HG02678 (cell line): ENCODE results near the gene PPP6R1.

ENCODE experiments used
- ATAC-seq: cut with Tn5 transposase; IDR thresholded peaks from one replicate; pipeline ENCODE4 v1.9.1; 2021; ENCODE audit warnings: mild to moderate bottlenecking, moderate library complexity; ENCODE audit not compliant: unreplicated experiment

PPP6R1 gene, protein sequence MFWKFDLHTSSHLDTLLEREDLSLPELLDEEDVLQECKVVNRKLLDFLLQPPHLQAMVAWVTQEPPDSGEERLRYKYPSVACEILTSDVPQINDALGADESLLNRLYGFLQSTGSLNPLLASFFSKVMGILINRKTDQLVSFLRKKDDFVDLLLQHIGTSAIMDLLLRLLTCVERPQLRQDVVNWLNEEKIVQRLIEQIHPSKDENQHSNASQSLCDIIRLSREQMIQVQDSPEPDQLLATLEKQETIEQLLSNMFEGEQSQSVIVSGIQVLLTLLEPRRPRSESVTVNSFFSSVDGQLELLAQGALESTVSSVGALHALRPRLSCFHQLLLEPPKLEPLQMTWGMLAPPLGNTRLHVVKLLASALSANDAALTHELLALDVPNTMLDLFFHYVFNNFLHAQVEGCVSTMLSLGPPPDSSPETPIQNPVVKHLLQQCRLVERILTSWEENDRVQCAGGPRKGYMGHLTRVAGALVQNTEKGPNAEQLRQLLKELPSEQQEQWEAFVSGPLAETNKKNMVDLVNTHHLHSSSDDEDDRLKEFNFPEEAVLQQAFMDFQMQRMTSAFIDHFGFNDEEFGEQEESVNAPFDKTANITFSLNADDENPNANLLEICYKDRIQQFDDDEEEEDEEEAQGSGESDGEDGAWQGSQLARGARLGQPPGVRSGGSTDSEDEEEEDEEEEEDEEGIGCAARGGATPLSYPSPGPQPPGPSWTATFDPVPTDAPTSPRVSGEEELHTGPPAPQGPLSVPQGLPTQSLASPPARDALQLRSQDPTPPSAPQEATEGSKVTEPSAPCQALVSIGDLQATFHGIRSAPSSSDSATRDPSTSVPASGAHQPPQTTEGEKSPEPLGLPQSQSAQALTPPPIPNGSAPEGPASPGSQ

DNA sequence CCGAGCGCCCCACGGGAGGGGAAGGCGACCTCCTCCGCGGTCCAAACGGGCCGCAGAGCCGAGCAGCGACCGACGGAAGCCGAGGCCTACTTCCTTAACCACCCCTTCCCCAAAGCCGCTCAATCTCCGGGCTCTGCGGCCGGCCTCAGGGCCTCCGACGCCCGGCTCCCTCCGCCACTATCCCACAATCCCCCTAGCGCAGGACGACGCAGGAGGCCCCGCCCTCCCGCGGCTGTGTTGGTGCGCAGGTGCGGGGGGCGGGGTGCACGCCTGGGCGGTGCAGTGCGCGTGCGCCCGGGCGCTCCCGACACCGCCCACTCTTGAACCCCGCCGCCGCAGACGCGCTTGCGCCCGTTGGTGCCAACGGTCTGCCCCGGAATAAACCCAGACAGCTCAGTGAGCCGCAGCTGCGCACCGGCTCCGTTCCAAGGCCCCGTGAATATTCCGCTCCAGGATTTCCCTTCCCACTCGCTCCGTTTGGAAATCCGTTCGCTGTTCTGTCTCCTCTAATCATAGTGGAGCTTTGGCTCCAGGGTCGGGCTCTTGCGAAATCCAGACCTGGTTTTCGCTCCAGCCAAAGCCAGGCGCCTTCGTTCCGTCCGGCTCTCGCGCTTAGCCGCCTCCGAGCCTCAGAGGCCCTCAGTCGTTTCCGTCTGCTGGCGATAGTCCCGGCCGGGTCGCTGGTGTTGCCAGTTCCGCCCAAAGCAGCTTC, at the start of gene PPP6R1:
Gene PPP6R1 (minus strand): TSS at position 190 of the 712 bp plus-strand sequence. CDS start 11,914 bp downstream, outside the sequence.
- ATAC-seq: peak; percentile 67

GRCh38 chr19:55308281-55308680, 49.5 kb upstream of the PPP6R1 start:
- no peak for ATAC-seq

DNA sequence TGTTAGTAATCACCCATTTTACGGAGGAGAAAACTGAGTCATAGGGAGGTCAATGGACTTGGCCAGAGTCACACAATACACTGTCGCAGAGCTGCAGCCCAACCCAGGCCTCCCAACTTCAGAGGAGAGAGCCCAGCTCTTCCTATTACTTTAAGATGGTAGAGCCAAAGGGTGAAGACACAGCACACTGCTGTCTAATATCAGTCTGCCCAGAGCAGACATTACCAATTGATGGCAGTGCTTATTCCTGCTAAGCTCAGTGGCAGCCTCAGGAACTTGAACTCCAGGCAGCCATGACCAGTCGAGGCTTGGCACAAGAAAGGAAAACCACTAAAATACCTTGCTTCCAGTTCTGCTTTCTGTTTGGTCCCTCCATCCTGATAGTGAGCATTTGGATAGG, 47.9 kb upstream of the PPP6R1 start:
- no peak for ATAC-seq

DNA sequence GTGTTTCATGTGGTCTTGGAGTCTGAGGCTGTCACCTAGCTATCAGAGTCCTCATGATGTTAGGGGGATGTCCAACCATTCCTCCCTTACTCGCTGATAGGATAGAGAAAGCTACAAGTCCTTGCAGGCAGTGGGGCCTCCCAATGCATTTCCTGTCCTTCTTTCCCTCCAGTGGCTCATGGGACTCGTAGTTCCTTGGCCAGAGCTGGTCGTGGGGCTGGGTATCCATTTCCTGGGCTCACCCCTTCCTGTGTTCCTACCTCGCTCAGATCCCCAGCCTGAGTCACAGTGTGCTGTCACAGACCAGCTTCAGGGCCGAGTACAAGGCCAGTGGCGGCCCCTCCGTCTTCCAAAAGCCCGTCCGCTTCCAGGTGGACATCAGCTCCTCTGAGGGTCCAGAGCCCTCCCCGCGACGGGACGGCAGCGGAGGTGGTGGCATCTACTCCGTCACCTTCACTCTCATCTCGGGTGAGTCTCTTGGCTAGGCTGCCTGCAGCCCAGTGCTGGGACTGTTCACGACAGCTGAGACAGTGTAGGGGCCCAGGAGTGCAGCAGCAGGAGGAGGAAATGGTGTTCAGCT, 47.3 kb upstream of the PPP6R1 start:
- ATAC-seq: no peak

- no peak for ATAC-seq
Observed at GRCh38 chr19:55305491-55305890, 46.7 kb upstream of the PPP6R1 start.

DNA sequence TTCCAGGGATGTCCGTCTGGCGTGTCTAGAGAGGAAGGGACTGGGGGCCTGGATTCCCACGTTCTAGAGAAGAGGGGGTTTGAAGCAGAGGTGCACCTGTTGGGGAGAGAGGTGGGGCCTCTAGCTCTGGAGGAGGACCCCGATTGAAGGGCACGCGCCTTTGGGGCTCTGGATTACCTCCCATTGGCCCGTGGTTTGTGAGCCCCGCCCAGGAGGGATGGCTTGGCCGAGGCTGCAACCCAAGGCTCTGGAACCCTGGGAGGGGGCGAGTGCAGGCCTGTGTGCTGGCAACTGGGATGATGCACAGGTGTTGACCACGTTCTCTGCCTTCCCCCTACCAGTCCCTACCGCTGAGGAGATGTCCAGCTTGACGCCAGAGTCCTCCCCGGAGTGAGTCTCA, 46.2 kb upstream of the PPP6R1 start:
- no peak for ATAC-seq

DNA sequence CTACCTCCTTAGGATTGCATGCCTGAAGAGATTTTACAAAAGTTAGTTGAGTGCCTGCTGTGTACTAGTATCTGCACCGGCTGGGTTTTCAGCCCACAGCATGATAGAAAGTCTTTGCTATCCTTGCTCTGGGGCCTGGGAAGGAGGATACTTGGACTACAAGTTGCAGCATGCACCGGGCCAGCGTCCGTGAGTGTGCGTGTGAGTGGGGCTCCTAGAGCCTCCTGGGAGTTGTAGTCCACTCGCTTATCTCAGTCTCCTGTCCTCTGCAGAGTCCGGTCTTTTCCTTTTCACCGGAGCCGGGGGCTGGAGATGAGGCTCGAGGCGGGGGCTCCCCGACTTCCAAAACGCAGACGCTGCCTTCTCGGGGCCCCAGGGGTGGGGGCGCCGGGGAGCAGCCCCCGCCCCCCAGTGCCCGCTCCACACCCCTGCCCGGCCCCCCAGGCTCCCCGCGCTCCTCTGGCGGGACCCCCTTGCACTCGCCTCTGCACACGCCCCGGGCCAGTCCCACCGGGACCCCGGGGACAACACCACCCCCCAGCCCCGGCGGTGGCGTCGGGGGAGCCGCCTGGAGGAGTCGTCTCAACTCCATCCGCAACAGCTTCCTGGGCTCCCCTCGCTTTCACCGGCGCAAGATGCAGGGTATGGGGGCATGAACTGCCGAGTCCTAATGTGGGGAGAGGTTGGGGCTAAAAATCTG, 45.6 kb upstream of the PPP6R1 start:
- no peak for ATAC-seq

GRCh38 chr19:55303477-55303876, 44.7 kb upstream of the PPP6R1 start:
- ATAC-seq: no peak

- no peak for ATAC-seq
Observed at GRCh38 chr19:55302318-55302703, 43.5 kb upstream of the PPP6R1 start.

DNA sequence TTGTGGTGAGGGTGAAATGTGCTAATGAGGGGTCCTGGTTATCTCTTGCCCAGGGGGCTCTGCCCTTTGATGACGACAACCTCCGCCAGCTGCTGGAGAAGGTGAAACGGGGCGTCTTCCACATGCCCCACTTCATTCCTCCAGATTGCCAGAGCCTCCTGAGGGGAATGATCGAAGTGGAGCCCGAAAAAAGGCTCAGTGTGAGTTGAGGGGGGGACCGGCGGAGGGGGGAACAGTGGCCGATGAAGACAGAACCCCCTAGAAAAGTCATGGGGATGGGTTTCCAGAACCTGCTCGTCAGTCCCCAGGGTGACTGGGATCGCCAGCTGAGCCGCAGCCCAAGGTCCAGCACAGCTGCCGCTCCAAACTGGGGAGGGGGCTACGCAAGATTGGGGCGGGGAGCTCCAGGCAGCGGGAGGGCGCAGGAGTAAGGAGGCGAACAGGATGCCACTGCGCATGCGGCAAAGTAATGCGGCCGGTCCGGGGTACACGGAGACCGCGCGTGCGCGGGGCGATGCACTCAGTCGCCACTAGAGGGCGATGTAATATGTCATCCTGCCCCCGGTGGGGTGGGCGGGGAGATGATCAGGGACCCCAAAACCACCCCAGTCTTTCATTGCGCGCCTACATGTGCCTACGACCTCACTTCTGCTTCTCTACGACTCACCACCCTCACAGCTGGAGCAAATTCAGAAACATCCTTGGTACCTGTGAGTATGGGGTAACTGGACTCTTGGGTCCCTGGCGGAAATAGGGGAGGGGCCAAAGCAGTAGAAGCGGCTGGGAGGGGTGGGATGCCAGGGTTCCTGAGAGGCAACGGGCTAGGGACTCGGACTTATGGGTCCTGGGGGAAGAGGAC, 42.9 kb upstream of the PPP6R1 start:
- ATAC-seq: peak; percentile 82

DNA sequence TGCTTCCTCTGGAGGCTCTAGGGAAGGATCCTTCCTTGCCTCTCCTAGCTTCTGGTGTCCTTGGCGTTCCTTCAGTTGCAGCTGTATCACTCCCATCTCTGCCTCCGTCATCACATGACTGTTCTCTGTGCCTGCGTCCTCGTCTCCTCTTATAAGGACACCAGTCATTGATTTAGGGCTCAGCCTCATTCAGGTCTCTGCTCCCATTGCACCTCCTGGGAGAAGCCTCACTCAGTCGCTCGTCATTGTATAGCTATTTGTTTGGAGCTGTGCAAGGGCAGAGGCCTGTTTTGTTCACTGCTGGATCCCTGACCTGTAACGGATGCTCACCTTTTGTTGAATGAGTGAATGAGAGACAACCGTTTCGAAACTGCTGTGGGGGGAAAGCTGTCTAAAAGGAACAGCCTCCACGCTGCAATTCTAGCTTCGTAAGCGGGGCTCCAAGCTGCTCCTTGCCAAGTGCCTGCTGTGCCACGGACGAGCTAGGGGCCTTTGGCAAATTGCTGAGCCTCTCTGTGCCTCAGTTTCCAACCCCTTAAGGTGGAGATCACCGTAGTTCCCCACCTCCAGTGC, 42.2 kb upstream of the PPP6R1 start:
- no peak for ATAC-seq

DNA sequence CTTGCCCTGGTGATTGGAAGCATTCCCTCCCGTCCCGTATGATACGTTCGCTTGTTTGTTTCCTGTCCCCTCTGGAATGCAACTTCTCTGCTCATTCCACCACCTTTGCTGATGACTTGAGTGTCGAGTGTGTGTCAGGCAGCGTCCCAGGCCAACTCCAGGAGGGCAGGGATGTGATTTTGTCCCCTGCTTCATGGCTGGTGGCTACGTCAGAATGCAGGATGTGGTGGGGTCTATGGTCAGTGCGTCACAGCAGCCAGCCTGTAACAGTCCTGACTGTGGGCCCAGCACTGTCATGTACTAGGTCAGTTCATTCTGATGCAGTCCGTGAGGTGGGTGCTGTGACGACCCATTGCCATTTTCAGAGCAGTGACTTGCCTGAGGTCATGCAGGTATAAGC, 41.2 kb upstream of the PPP6R1 start:
- no peak for ATAC-seq

DNA sequence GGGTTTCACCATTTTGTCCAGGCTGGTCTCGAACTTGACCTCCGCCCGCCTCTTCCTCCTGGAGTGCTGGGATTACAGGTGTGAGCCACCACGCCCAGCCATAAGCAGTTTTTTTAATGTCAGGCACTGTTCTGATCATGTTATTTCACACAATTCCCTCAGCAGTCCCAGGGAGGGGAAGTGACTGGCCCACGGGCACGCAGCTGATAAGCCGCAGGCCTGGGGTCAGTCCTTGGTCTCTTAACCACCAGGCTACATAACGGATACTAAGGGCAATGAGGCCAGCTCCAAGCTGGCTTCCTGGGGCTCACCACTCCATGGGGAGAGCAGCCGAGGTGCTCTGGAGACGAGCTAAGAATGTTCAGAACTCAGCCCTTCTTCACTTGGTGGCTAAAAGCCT, 38.5 kb upstream of the PPP6R1 start:
- ATAC-seq: no peak

- ATAC-seq: no peak
Observed at GRCh38 chr19:55289117-55289796, 30.4 kb upstream of the PPP6R1 start.

- no peak for ATAC-seq
Observed at GRCh38 chr19:55287361-55288079, 28.7 kb upstream of the PPP6R1 start.

DNA sequence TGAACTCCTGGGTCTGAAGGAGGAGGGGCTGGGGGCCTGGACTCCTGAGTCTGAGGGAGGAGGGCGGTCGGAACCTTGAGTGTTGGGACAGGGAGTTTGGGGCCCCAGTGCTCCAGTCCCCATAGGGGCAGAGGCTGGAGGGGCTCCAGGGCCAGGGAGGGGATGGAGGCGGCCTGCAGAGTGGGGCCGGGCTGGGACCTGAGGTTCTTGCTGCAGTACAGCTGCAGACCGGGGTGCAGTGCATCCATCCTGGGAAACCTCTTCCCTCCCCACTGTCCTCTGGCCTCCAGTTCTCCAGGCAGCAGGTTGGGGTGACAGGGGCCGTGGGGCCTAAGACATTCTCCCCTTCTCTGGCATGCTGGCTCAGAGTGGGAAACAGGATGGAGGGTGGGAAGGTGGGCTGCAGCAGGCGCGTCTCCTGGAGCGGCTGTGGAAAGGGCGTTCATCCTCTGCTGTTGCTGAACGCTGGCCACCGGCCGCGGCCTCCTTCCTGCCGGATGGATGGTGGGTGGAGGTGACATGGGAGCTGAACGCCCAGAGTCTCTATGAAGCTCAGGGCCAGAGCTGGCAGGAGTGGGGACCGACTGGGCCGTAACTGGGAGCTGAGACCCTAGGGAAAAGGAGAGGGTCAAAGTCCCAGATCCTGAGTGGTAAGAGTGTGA, 26.5 kb upstream of the PPP6R1 start:
- ATAC-seq: no peak

DNA sequence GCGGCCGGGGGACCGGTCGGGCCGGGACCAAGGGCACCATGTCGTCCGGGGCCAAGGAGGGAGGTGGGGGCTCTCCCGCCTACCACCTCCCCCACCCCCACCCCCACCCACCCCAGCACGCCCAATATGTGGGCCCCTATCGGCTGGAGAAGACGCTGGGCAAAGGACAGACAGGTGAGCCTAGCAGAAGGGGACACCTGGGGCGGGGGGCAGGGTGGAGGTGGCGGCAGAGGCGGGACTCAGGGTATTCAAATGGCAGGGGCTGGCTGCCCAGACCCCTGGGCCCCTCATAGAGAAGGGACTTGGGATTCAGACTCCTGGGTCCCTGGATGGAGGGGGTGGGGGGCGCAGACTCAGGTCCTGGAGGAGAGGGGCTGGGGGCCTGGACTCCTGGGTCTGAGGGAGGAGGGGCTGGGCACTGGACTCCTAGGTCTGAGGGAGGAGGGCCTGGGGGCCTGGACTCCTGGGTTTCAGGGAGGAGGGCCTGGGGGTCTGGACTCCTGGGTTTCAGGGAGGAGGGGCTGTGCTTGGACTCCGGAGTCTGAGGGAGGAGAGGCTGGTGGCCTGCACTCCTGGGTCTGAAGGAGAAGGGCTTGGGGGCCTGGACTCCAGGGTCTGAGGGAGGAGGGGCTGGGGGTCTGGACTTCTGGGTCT, 25.7 kb upstream of the PPP6R1 start:
- ATAC-seq: no peak
